ENCODE data around the gene CLASRP. TPM values are rescaled to one million over a fixed set of nuclear protein-coding genes. Genes with fewer than 3 reads are reported as not detected.
A peak's percentile ranks its signal among the peaks of the same experiment; 100 is the strongest.

Gene CLASRP
- total RNA-seq, 3 donors from 2014 or later (not counting 1 experiment from before 2014, with no cell fraction given) = 142 to 160 (median 146) TPM

- H3K27ac Mint-ChIP-seq = peak overlapping the region in 1 of 2 donors; percentile 99
- intact Hi-C loops (cut with micrococcal nuclease) = no loop called here
Observed at GRCh38 chr19:45090606-45091005, 51.8 kb downstream of the CLASRP start.

GRCh38 chr19:45091031-45091923, 52.4 kb downstream of the CLASRP start:
- peaks cover 87% of the 10 kb centered on the region for H3K4me1 ChIP-seq (ENCODE audit: control insufficient read depth, insufficient read depth, low read length)
- intact Hi-C loops (cut with micrococcal nuclease) = no loop called here

More at GRCh38 chr19:45090606-45091005, 51.8 kb downstream of the CLASRP start:
- Histone ChIP-seq H3K4me3 (ENCODE audit: low read length) (no peak overlapping the region), H3K27ac (ENCODE audit: low read length) (no peak overlapping the region), H3K27me3 (ENCODE audit: control insufficient read depth, insufficient read depth, low read length) (no peaks in the 10 kb centered on the region), H3K9me3 (ENCODE audit: control insufficient read depth, insufficient read depth, low read length) (no peaks in the 10 kb centered on the region), H3K4me1 (ENCODE audit: control insufficient read depth, insufficient read depth, low read length) (peaks cover 85% of the 10 kb centered on the region), H3K36me3 (ENCODE audit: control insufficient read depth, insufficient read depth, low read length) (peaks cover 9% of the 10 kb centered on the region)
- 80% methylated on average over 1 of the region's 5 CpGs for WGBS (ENCODE audit: insufficient coverage)
- no peaks in the 10 kb centered on the region for H3K9me3 Mint-ChIP-seq
- H3K36me3 Mint-ChIP-seq = no peaks in the 10 kb centered on the region
- H3K27me3 Mint-ChIP-seq (ENCODE audit: low read depth in 2 of 2) = no peaks in the 10 kb centered on the region
- no peak overlapping the region for H3K4me3 Mint-ChIP-seq
- no peak for ATAC-seq
- peaks cover 67 to 68% of the 10 kb centered on the region in 2 donors for H3K4me1 Mint-ChIP-seq
- TF ChIP-seq CTCF (IDR thresholded peaks at IDR 0.05) = no peak
- no peak for DNase-seq

GRCh38 chr19:45092747-45093678, 54.2 kb downstream of the CLASRP start, which contains the start of gene PPP1R37:
PPP1R37 (plus strand) TSS chr19:45093179; CDS start chr19:45093326, 147 bp downstream.
- peak within 1 kb of the TSS; percentile 97 to 99 for H3K27ac Mint-ChIP-seq
- ATAC-seq = peak; percentile 63 to 83 (median 71)
- H3K4me3 ChIP-seq (ENCODE audit: low read length) = peak within 1 kb of the TSS; percentile 93

More at GRCh38 chr19:45091031-45091923, 52.4 kb downstream of the CLASRP start:
- peak overlapping the region; percentile 93 for H3K4me3 ChIP-seq (ENCODE audit: low read length)
- Mint-ChIP-seq H3K4me3 (peak overlapping the region; percentile 99), H3K4me1 (peaks cover 71 to 73% of the 10 kb centered on the region in 2 donors), H3K27ac (peak overlapping the region; percentile 97 to 99), H3K9me3 (no peaks in the 10 kb centered on the region), H3K27me3 (ENCODE audit: low read depth in 2 of 2) (no peaks in the 10 kb centered on the region), H3K36me3 (no peaks in the 10 kb centered on the region)
- H3K9me3 ChIP-seq (ENCODE audit: control insufficient read depth, insufficient read depth, low read length) = no peaks in the 10 kb centered on the region
- H3K27ac ChIP-seq (ENCODE audit: low read length) = peak overlapping the region; percentile 95
- peaks cover 9% of the 10 kb centered on the region for H3K36me3 ChIP-seq (ENCODE audit: control insufficient read depth, insufficient read depth, low read length)
- H3K27me3 ChIP-seq (ENCODE audit: control insufficient read depth, insufficient read depth, low read length) = no peaks in the 10 kb centered on the region
- no peak for TF ChIP-seq CTCF (IDR thresholded peaks at IDR 0.05)
- ATAC-seq (peak; percentile 74 to 87 (median 75)), DNase-seq (peak; percentile 97)
- 54% methylated on average over 63 of the region's 64 CpGs for WGBS (ENCODE audit: insufficient coverage)

More at GRCh38 chr19:45092747-45093678, 54.2 kb downstream of the CLASRP start, which contains the start of gene PPP1R37:
- no peaks in the 10 kb centered on the region for H3K36me3 Mint-ChIP-seq
- under 1% methylated on average over 103 of the region's 103 CpGs for whole genome bisulfite sequencing (ENCODE audit: insufficient coverage)
- H3K27me3 Mint-ChIP-seq (ENCODE audit: low read depth in 2 of 2) = no peaks in the 10 kb centered on the region
- peak within 1 kb of the TSS; percentile 99 for H3K4me3 Mint-ChIP-seq
- H3K4me1 Mint-ChIP-seq = peaks cover 71 to 73% of the 10 kb centered on the region in 2 donors
- peak within 1 kb of the TSS; percentile 95 for H3K27ac ChIP-seq (ENCODE audit: low read length)
- no peaks in the 10 kb centered on the region for H3K9me3 ChIP-seq (ENCODE audit: control insufficient read depth, insufficient read depth, low read length)
- H3K27me3 ChIP-seq (ENCODE audit: control insufficient read depth, insufficient read depth, low read length) = no peaks in the 10 kb centered on the region
- peak; percentile 11 for TF ChIP-seq CTCF (IDR thresholded peaks at IDR 0.05)
- H3K9me3 Mint-ChIP-seq = no peaks in the 10 kb centered on the region
- intact Hi-C loops (cut with micrococcal nuclease) = loop anchor here (1.0 to 2.0 kb wide), 2 partner anchors 17 to 86 kb away; partner anchors contain the start of genes BLOC1S3, TRAPPC6A and ZNF296
- H3K4me1 ChIP-seq (ENCODE audit: control insufficient read depth, insufficient read depth, low read length) = peaks cover 83% of the 10 kb centered on the region
- DNase-seq = peak; percentile 86 to 98
- peaks cover 9% of the 10 kb centered on the region for H3K36me3 ChIP-seq (ENCODE audit: control insufficient read depth, insufficient read depth, low read length)
